Midbrain (tissue), 1 donor: ENCODE measurements around the gene MED13L.
A peak's percentile ranks its signal among the peaks of the same experiment; 100 is the strongest.

Experiments used
- DNase-seq: peaks from one replicate; lab custom pipeline; 2025; lab: John Stamatoyannopoulos, UW

Gene MED13L

DNA sequence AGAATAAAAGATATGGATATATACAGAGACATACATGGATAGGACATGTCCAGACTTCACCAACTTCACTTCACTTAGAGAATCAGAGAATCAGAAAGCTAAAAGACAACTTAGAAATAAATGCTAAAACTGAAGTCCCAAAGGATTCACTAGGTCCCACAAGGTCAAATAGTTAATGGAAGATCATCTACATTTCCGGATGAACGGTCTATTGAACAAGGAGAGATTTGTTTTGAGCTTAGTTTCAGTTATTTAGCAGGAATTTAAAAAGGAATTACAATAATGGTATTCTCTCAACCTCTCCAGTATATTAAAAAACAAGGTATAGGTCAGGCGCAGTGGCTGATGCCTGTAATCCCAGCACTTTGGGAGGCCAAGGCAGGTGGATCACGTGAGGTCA, 187.0 kb downstream of the MED13L start:
- DNase-seq = no peak

DNA sequence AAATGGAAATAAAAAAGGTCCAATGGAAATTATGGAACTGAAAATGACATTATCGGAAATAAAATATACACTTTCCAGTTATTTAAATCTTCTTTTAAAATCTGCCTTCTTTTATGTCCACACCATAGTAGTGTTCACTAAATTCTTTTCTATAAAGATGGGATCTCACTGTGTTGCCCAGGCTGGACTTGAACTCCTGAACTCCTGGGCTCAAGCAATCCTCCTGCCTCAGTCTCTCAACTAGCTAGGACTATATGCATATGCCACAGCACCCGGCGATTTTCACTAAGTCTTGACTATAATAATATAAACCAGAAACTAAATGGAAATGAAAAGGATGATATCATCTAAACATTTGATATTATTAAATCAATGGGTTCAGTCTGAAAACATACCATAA, 188.4 kb downstream of the MED13L start:
- no peak for DNase-seq

DNA sequence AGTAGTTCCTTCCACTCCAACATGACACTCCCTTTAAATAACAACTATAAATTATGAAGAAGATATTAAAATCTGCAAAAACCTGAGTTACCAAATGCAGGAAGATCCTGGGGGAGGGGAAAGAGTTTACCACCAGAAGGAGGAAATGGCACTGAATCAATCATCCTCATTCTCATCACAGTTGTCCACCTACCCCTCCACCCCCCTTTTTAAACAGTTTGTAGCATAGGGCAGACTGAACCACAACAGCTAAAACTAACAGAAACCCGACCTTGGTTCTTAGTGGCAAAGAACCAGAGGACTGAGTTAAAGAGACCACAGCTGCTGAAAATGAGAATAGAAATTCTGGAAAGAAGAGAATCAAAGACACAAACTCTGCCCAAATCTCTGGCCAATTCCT, 189.5 kb downstream of the MED13L start:
- DNase-seq = no peak

DNA sequence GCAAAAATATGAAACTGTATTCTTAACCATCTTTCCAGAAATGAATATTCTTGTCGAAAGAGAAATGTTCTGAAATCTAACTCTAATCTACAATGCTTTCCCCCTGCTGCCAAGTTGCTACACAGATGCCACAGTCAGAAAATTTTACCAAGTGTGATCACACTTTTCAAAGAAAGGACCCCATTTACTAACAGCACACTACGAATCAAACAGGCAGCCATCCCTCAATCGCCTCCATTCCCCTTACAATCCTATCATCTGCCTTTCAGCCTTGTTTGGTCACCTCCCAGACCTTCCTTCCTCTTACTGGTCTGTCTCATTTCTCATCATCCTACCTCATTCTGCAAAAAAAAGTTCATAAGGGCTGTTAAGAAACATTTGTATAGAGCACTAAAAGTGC, 190.1 kb downstream of the MED13L start:
- DNase-seq = no peak

DNA sequence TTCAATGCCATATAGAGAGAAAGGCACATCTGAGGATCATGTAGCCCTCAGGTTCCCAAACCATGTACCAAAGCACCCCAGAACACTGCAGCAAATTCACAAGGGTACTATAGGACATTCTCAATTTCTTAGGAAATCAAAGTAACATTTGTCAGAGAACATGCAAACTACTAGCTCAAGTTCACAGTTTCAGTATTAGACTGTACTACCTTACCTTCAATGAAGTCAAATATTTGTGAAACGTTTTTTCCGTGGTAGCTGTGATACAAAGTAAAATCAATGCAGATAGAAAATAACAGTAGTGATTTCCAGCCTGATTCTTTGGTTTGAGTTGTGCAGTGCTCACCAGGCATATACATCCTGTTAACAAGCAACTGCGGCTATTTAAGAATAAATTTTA, 197.1 kb downstream of the MED13L start:
- no peak for DNase-seq

DNA sequence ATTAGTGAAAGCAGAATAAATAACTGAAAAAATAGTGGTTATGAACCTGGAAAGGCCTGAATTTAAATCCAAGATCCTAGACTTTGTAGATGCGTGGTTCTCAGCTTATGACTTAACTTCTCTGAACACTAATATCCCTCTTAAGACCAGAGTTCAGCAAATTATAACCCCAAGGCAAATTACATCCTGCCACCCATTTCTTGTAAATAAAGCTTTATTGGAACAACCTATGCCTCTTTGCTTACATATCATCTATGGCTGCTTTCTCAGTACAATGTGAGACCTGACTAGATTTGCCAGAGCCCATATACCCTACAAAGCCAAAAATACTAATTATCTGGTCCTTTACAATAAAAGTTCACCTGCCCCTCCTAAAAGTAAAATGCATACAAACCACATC, 199.1 kb downstream of the MED13L start:
- DNase-seq = no peak

DNA sequence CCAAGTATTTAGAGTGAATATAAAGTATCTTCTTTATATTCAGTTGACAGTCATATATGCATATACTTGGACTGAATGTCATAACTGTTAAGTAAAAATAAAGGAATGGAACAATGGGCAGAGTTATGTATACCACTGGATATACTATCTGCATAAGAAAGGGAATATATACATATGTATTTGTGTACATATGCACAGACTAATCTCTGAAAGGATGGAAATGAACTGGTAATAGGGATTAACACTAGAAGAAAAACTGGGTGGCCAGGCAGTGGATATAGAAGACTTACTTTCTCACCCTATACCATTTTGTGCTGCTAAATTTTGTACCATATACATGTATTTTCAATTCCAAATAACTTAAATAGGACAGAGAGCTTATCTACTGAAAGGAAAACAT, 200.1 kb downstream of the MED13L start:
- no peak for DNase-seq

DNA sequence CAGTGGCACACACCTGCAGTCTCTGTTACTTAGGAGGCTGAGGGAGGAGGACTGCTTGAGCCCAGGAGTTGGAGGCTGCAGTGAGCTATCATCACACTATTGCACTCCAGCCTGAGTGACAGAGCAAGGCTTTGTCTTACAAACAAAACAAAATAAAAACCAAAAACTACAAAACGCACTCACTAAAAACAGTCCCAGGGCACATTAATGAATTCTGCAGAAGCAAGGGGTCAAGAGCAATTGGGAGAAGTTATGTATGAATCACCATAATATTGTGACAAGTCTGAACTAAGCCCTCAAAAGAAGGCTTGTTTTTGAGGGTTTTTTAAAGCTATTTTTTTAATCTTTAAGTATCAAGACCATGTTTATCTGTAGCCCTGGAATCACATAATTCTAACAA, 201.1 kb downstream of the MED13L start:
- DNase-seq = no peak

DNA sequence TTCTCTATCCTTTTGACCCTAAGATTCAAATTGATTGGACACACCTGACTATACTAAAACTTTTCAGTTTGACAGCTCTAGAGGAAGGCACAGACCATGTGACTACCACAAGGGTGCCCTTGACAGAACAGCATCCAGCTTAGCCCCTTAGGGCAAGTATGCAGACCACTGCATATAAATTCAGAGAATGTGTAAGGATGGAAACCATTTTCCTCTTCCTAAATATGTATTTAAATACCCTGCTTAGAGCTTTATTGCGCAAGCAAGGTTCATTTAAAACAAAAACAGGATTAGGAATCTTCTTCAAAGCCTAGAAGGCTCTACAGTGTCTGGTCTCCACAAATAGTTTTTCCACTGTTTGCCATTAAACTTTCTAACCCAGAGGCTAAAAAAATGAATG, 202.8 kb downstream of the MED13L start:
- no peak for DNase-seq

DNA sequence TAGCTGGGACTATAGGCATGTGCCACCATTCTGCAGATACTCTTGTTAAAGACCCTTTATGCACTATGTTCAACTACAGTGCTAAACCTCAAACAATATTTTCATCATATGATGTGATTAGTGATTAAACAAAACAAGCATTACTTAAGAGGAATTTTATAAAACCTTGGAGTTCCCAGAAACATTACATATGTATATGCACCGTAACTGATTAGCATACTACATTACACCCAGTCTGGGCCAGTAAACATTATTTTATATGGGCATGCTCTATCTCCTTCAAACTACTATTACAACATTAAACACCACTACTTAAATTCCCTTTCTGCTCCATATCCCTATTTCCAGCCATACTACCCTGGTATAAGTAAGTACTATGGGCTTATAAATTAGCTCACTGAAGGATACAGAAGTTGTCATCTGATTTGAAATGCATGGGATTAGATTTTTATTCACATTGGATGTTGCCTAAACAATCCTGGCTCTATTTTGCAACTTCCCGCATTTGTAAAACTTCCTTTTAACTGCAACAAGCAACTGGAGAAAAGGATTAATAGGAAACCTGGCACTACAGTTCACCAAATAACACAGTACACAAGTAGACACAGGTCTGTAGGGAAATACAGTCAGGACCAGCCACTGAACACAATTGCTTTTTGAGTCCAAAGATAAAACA, 205.8 kb downstream of the MED13L start:
- no peak for DNase-seq

DNA sequence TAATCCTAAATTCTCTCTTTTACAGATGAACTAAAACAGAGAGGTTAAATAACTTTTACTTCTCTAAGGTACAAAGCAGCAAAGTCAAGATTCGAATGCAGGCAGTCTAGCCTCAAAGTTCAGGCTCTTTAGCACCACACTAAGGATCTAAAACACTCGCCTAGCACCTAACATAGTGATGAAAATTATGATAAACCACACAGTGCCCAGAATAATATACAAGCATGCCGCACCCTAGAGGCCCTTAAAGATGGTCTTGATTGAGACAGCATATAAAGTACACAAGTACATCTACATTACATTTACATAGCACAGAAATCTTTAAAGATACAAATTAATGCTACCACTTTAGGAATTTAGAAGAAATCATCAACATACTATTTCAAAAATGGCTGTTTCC, 207.0 kb downstream of the MED13L start:
- no peak for DNase-seq

DNA sequence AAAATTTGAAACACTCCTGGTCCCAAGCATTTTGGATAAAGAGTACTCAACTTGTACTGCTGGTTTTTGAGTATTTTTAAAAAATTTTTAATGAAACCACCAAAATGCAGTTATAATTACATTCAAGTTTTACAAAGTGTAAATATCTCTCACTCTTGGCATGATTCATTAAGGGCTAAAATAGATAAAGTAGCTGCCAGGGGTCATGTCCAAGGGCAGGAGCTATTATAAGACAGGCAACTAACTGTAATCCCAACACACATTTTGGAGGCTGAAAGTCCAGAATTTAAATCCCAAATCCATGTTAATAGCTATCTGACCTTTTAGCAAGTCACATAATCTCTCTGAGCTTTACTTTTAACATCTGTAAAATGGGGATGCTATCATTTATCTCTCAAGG, 207.6 kb downstream of the MED13L start:
- no peak for DNase-seq

DNA sequence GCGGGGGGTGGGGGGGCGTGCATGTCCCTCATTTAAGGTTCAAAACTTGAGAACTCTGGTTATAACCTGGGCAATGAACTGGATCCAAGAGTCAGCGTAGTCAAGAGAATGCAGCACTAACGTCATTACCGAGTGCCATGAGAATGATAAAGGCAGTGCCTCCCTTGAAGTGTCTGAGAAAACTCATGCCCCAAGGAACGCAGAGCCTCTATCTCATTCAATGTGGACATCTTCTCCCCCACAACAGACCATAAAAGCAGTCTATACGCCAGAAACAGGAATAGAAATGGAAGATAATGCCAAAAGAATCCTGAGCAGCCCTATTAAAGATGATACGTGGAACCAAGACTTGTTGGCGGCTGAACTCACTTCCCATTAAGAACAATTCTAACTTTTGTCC, 208.6 kb downstream of the MED13L start:
- no peak for DNase-seq

DNA sequence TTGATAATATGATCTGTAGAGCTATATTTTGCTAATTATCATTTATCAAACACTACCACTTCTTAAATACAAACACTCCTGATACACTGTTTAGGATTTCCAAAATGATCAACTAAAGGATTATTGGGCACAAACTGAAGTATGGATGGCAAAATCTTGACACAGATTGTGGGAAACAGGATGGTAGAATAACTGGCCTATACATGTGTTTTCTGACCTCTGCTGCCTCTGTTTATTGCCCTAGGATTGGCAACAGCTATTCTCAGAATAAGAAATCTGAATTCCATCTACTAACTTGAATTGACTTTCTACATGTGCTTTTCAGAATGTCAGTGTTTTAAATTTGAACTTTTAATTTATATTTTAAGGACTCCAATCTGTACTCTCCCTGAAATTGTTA, 209.1 kb downstream of the MED13L start:
- no peak for DNase-seq

DNA sequence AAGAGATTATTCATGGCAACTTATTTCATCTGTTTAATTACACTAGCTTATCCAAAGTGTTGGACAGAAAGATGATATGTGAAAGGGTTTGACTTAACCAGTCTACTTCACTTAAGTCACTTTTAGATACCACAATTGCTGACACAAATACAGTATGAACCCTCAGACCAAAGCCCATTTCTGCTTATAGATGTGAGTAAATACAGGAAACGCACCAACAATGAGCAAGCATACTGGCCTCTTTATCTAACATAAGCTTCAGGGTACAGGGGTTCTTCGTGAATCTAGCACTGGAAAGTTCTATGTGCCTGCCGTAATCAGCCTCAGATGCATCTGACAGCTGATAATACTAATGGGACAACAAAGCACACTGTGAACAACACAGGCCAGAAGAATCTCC, 209.6 kb downstream of the MED13L start:
- peak; percentile 29 for DNase-seq

DNA sequence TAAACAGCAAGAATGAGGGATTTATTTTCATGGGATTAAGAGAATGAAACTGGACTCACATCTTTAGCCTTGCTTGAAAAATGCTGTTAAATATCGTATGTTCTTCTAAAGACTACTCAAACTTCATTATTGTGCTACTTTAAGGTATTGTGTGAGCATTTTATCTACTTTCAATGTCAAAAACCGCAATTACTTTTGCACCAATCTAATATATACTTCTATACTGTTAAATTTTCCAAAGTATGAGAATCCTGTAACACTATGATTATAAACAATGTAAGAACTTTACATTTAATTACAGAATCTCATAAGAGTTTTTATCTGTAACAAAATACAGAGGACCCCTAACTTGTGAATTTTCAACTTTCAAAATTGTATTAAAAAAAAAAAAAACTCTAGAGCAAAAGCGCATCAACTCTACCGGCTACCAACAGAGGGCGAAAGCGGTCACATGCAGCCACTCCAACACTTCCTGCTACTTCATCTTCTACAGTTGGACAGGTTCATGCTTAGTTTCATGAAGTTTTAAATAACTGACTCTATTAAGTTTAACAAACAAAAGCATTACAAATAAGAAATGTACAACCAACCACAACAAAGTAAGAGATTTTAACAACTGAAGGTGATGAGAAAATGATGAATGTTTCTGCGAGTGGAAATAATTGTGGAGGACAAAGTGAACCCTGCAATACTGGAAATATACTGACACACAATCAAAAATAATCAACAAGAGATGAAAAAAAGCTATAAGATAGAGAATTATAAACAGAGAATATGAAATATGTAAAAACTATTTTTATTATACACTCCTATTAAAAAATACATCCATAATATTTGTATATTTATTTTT, 210.9 kb downstream of the MED13L start:
- no peak for DNase-seq

DNA sequence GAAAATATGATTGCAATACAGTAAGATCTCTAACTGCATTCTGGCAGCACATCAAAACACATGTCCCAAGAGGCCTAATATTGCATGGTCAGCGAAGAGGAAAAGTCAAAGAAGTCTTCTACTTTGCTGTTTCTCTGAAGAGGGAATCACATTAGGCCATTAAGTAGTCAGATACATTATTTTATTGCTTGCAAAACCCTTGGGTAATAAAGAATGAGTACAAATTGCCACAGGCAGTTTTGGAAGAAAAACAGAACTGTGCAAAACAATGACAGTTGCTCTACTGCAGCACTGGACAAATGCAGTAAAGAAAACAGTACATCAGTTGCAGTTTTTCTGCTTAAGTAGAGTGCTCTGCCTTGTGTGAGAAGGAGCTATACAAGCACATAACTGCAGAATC, 211.9 kb downstream of the MED13L start:
- DNase-seq = no peak

DNA sequence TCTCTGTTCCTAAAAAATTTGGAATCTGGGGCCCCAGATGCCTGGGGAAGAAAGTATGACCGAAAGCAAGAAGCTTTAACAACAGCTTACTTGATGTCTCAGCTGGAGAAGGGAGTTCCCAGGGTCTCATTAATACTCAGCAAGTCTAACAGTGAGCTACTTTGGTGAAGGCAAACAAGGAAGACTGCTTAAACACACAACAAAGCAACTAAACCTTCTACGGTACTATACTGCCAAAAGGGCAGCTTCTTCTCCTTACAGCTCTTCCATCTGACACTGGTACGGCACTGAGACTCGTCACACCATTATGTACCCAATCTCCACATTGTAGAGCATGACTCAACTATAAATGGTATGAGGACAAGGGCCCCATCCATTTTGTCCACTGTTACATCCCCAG, 213.0 kb downstream of the MED13L start:
- no peak for DNase-seq

DNA sequence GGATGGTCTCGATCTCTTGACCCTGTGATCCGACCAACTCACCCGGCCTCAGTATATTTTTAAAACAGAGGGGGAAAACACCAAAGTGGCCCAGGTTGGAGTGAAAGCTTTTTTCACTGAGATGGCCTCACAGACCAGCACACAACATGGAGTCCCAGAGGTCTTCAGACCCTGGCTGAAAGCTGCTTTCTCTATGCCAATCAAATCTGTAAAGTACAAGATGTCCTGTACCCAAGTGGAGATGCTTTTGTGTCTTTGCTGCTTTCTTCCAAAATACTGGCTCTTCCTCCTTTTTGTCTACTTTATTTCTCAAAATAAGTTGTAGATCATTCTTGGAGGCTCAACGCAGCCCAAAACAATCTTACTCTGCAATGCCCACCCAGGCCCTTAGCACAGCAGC, 214.8 kb downstream of the MED13L start:
- no peak for DNase-seq

DNA sequence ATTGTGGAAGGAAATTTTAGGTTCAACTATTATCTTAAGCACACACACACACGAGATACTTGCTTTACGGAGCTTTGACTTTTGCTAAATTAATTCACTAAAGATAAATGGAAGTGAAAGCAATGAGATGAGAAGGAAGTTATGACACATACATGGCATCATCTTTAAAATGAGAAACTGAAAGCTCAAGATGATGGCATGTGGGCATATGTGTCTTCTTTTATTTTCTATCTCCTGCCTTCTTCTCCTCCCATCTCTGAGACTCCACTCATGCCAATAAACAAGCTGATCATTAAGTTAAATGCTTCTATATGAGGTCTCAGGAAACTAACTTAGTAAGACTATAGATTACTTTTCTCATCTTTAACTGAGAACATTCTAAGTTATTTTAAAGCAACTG, 216.7 kb downstream of the MED13L start:
- DNase-seq = no peak

DNA sequence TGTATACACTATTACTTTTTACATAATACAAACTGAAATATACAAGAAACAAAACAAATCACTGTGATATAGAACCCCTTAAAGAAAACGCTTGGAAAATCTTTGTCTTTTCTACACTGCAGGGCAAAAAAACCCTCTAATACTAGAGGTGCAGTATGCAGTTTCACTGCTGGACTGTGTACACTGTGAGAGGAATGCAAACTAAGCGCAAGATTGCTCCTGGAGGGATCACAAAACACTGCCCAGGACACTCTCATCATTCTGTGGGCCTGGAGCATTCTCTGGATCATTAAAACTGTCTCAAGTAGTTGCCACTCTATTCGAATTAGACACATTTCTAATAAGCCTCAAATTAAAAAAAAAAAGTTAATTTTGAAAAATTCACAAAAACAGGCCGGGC, 217.6 kb downstream of the MED13L start:
- no peak for DNase-seq

DNA sequence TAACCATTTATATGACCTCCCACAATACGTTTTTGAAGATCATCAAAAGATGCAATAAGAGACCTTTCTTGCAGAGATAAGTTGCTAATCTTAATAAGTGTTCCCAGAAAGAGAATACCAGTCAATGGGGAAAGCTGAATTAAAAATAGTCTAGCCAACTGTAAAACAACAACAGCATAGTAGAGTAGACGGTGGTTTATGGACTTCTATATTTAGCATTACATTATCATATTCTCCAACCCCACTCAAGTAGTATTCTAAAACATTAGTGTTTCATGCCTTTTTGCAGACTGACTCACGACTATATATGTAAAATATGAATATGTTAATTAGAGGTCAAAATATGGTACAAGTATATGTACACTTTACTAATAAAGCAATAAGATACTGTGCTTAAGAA, 218.9 kb downstream of the MED13L start:
- DNase-seq = no peak

DNA sequence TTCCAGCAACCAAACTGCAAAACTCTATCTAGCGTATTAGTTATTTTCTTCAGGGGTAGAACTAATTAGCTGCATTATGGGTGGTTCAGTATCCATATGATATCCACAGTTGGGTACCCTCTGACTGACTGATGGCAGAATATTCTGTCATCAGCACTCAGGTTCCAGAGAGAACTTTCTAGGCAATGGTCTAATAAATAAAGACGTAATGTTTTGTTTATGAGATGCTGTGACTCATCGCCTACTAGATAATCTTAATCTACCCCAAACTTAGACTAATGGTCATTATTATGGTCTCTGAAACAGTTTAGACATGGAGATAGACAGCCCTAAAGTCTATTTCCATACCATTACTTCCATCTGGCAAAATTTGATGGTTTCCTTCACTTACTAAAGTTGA, 220.1 kb downstream of the MED13L start:
- no peak for DNase-seq
